Measurements from ENCODE around the gene CCL2. TPM values are rescaled to one million over a fixed set of nuclear protein-coding genes. Genes with fewer than 3 reads are reported as not detected.

The CCL2 gene
- polyA plus RNA-seq, 3 donors, result 26.4 to 781 (median 278) TPM

DNA sequence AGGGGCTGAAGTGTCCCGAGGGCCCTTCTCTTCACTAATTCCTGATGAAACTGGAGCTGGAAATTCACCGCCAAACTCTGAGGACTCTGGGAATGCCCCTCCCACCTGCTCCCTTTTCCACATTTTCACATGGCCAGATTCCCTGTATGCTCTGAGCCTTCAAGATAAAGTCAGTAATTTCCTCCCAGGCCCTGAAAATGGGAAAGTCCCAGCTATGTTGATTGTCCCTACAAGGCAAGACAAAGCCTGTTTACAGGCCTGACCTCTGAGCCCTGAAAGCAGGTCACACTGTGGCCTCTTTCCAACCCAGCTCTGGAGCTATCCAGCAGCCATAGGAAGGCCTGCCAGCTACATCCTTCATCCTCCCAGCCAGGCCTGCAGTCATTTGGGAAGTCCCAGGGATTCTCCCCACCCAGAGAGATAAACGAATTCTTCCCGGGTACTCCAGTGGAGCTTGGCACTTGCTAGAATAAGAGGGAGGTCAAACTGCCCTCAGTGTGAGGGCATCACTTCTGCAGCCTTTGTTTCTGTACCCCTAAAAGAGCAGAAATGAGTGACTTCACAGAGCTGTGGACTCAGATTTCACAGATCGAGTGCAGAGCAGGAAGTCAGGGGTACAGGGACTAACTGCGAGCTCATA is 19.6 kb upstream of the CCL2 start:
- H3K27ac ChIP-seq (ENCODE audit: low read depth, low read length), result no peak overlapping the region
- WGBS, 3 donors, result 29 to 34% (median 31%) methylated on average over 6 of the region's 6 CpGs

DNA sequence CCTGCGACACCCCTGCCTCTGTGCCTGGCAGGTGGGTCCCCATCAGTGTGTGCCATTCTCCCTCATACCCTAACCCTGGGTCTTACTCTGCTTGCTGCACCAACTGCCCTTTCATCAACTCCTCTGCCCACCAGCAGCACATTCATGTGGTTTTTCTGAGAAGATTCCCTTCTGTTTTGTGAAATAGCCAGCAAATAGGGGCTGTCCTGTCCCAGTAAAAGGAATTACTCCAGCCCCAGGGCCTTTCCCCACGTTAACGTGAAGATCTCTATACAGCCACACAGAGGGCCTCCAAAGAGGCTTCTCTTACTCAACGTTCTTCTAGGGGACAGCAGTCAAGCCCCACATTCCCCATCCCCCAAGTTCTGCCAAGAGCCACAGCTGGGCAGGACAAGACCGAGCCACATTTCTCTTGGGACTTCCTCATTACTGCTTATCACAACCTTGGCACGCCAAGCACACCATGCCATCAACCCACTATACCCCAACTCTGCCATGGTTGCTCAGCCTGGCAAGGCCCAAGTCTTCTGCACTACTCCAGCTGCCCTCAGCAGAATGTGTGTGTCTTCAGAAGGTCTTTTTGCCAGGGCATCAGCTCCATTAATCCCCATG is 18.7 kb upstream of the CCL2 start:
- H3K27ac ChIP-seq (ENCODE audit: low read depth, low read length), result no peak overlapping the region
- WGBS, 3 donors, result 54 to 81% (median 55%) methylated on average over 6 of the region's 6 CpGs

DNA sequence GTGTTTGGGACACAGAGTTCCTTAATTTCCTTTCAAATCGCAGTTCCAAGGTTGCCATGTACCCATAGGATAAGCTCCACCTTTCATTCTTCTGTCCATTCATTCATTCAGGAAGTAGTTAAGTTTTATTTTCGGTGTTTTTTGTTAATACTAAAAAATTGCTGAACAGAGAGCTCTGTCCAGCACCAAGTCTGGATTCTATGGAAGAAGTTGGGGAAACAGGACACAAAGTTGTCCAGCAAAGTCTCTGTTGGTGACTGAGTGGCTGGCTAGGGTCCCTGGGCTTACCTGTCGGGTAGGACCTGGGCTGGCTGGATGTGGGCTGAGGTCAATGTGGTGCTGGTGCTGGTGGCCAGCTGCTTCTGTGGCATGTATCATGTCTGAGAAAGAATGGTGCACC is 17.6 kb upstream of the CCL2 start:
- H3K27ac ChIP-seq (ENCODE audit: low read depth, low read length), result no peak overlapping the region
- 78 to 93% (median 87%) methylated on average over 3 of the region's 3 CpGs for WGBS, 3 donors

DNA sequence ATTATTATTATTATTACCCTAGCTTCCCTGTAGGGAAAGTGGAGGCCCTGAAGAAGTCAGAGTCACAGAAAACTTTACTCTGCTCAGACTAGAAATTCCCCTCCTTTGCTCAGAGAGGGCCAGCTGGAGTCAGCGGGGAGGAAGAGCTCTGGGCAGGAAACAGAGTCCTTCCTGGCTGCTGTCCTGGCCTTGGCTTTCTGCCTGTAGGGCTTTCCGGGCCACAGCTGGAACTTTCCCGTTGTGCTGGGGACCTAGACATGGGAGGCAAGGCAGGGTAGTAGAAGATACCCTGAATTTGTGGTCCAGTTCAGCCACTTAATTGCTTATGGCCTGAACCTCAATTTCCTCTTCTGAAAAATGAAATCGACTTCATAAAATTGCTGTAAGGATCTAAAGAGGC is 14.0 kb upstream of the CCL2 start:
- 6 to 24% (median 6%) methylated on average over 4 of the region's 4 CpGs for WGBS, 3 donors
- peak overlapping the region; percentile 33 for H3K27ac ChIP-seq (ENCODE audit: low read depth, low read length)

DNA sequence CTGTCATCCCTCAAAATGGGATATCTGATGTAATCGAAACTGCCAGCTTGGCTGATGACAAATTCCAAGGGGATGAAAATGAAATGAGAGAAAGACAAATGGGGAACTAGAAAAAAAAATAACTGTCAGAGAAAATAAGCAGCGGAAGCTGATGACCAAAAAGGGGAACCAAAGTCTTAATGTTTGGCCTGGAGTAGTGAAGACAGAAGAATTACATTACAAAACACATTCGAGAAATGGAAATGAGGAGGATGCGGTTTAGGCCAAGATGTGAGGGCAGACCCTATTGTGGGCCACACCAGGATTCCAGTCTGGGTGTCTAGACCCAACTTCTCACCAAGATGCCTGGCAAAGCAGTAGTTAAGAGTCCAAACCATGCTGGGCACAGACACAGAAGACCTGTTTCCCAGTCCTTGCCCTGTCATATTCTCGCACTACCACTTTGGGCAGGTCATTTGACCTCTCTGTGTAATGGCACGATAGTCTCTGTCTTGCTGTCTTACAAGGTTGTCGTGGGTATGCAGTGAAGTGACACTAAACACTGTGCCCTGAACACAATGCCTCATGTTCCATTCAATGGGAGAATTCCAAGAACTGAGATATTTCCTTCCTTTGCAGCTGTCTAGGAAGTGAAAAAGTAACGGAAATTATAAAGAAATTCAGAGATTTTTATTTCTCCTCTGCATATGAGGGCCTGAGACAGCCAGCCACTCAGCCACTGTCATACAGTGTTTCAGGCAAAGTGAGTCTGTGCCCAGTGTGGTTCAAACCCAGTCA is 12.3 kb upstream of the CCL2 start:
- 45 to 74% (median 45%) methylated on average over 8 of the region's 8 CpGs for WGBS, 3 donors
- H3K27ac ChIP-seq (ENCODE audit: low read depth, low read length), result no peak overlapping the region

DNA sequence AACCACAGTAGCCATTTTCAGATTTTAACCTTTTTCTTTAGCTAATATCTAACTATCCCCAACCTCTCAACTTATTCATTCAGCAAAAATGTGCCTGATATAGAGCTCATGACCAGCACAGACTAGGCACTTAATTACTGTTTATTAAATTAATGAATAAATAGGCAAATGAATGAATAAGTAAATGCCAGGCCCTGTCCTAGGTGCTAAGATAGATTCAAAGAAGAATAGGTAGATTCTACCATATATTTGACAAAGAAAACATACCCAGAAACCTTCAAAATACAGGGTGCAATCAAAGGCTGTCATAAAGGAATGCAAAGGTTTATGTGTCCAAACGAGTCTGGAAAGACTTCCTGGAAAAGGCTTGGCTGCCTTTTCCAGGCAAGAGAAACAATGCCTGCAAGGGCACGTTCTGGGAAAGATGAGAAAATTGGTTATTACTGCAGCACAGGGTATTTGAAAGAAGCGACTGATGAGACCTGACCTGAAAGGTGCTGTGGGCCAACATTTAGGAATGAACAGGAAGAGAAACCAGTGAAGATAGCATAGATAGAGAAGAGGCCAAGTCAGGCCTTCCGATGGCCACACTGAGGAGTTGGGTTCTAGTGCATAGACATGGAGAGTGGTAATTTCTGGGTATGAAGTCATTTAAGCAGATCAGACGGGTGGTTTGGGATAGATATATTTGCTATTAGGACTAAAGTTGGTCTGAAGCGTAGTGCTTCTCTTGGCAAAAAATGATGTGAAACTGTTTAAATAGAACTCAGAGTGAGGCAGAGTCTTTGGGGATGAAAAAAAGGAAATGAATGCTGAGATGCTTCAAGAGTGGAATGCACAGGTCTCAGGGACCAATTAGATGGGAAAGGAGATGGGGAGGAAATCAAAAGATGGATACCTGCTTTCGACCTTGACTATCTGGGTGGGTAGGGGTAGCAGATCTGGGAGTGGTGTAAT is 11.4 kb upstream of the CCL2 start:
- no peak overlapping the region for H3K27ac ChIP-seq (ENCODE audit: low read depth, low read length)
- WGBS, 3 donors, result 63 to 79% (median 78%) methylated on average over 7 of the region's 7 CpGs

DNA sequence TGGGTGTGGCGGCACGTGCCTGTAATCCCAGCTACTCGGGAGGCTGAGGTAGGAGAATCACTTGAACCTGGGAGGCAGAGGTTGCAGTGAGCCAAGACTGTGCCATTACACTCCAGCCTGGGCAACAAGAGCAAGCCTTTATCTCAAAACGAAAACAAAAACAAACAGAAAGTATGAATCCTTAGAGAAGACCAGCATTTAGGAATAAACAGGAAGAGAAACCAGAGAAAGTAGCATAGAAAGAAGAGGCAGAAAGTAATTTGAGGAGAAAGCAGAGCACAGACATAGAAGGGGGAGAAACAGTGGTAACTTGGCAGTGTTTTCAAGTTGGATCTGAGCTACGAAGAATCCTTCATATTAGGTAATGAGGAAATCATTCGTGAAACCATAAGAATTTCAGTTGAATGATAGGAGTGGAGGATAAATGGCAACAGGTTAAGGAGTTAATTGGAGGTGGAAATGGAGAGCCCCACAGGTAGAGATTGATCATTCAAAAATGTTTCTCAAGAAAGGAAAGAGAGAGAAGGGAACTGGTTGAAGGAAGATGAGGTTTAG is 9.7 kb upstream of the CCL2 start:
- 63 to 78% (median 64%) methylated on average over 6 of the region's 6 CpGs for WGBS, 3 donors
- H3K27ac ChIP-seq (ENCODE audit: low read depth, low read length), result no peak overlapping the region

DNA sequence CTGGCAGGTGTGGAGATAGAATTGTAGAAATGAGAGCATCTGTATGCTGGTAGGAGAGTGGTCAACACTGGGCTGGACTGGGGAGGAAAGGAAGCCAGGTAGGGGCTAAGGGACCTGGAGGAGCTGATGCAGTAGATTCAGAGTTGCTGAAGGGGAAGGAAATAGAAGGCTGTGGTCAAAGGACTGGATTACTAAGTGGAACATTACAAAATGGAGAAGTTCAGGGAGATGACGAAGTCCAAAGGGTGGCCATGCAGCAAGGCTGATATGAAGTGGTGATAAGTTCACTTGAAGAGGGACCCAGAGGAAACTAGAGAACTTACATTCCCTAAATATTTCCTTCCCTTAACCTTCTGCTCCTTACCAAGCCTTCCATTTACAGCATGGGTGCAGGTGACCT is 8.6 kb upstream of the CCL2 start:
- WGBS, 3 donors, result 55 to 86% (median 57%) methylated on average over 1 of the region's 1 CpG
- no peak overlapping the region for H3K27ac ChIP-seq (ENCODE audit: low read depth, low read length)

DNA sequence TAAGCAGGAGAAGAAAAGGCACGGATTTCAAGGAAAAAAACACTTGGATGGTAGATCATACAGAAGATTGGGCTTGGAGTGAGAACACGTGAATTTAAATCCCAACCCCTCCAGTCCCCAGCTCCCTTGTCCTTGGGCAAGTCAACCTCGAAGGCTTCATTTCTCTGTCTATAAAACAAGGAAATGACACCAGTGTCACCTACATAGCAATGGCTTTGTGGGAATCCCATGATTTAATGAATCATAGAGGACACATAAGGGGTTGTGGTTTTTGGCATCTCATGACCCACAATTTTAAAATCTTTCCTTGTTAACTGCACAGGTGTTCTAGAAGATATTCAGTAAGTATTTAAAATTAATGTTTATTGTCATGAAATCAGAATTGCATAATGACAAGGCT is 8.2 kb upstream of the CCL2 start:
- H3K27ac ChIP-seq (ENCODE audit: low read depth, low read length), result no peak overlapping the region
- 63 to 77% (median 74%) methylated on average over 3 of the region's 3 CpGs for WGBS, 3 donors

DNA sequence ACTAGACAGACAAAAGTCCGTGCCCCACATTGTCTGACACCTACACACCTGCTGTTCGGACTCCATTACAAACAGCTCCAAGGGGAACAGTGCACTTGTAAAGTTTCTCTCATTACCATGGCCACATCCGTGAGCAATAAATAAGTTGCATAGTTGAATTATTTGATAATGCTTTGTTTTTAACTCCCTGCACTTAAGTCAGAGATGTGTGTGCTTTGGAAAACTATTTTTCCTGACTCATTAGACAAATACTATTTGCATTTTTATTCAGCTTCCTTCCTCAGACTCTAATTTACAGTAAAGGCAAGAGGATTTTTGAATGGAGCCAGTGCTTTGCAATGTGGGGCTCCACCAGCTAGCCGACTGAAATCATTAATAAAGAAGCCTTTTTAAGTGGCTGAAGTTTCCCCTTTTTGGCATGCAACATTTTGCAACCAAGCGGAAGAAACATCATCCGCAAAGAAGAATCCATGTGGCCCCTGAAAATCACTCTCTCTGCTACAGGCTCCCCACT is 6.5 kb upstream of the CCL2 start:
- WGBS, 3 donors, result 41 to 59% (median 54%) methylated on average over 6 of the region's 6 CpGs

DNA sequence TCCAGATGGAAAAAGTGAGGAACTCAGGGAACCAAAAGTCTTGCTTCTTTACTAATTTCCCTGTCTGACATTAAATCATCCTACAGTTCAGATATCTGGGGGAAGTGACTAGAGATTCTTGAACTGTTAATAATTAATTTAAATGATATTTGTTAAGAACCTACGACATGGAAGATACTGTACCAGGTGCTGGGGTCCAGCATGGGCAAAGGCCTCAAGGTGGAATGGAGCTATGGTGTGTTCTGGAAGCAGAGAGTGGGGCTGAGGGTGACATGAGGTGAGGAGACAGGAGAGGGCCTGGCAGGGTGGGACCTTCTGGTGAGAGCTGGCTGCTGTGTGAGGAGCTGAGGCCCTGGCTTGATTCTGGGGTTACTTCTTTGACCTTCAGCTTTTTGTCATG is 6.0 kb upstream of the CCL2 start:
- 32 to 67% (median 40%) methylated on average over 1 of the region's 1 CpG for WGBS, 3 donors
- H3K27ac ChIP-seq (ENCODE audit: low read depth, low read length), result no peak overlapping the region

More for the DNA sequence above, 6.5 kb upstream of the CCL2 start:
- H3K27ac ChIP-seq (ENCODE audit: low read depth, low read length), result no peak overlapping the region

DNA sequence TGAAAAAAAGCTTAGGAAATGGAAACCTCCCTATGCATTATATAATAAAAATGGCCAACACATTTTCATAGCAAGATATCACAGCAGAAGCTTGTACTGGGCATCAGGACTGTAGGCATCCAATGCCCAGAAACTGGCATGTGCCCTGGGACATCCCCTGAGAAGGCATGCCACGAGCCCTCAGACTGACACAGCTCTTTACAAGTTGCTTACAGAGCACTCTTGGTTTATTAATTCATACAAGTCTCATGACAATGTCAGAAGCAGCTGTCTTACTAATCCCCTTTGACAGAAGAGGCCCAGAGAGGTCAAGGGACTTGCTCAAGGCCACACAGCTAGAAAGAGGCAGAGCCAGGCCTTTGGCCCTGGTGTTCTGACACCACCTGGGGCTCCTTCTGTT is 5.6 kb upstream of the CCL2 start:
- 56 to 65% (median 61%) methylated on average over 1 of the region's 1 CpG for WGBS, 3 donors
- H3K27ac ChIP-seq (ENCODE audit: low read depth, low read length), result no peak overlapping the region

DNA sequence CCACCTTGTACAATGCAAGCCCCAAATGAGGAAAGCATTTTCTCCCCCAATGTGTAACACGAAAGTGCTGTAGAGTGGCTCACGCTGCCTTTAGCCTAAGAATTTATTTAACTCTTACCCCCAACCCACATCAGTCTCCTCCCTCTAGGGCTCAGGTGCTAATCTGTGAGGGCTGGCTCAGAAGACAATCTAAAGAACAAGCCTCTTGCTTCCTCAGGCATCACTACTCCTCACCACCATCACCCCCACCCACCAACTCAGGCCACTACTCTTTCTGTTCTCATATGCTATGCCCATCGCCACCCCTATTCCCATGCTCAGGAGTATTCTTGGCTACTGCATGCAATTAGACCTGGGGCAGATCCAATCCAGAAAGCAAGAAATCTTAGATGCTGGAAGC is 3.9 kb upstream of the CCL2 start:
- no peak overlapping the region for H3K27ac ChIP-seq (ENCODE audit: low read depth, low read length)
- WGBS, 3 donors, result 64 to 96% (median 90%) methylated on average over 3 of the region's 3 CpGs

DNA sequence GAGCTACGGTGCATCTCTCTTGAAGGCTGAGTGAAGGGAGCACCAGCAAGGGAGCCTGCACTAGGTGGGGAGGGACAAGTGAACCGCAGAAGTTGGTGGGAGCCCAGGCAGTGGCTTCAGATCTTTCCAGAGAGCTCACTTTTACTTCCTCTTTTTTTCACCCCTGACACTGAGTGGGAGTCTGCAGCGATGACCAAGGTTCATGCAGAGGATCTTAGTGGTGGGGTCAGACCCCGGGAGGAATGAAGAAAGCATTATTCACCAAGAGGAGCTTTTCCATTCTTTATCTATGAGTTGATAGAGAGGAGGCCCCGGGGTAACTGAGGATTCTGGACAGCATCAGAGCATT is 3.0 kb upstream of the CCL2 start:
- H3K27ac ChIP-seq (ENCODE audit: low read depth, low read length), result no peak overlapping the region
- WGBS, 3 donors, result 15 to 41% (median 24%) methylated on average over 5 of the region's 5 CpGs

DNA sequence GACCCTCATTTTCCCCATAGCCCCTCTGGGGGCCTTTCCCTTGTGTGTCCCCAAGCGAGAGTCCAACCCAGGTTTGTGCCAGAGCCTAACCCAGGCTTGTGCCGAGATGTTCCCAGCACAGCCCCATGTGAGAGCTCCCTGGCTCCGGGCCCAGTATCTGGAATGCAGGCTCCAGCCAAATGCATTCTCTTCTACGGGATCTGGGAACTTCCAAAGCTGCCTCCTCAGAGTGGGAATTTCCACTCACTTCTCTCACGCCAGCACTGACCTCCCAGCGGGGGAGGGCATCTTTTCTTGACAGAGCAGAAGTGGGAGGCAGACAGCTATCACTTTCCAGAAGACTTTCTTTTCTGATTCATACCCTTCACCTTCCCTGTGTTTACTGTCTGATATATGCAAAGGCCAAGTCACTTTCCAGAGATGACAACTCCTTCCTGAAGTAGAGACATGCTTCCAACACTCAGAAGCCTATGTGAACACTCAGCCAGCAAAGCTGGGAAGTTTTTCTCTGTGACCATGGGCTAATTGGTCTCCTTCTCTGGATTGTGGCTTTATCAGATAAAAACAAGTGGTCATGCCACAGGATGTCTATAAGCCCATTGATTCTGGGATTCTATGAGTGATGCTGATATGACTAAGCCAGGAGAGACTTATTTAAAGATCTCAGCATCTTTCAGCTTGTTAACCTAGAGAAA is 2.5 kb upstream of the CCL2 start:
- no peak overlapping the region for H3K27ac ChIP-seq (ENCODE audit: low read depth, low read length)
- WGBS, 3 donors, result 18 to 33% (median 20%) methylated on average over 6 of the region's 6 CpGs

DNA sequence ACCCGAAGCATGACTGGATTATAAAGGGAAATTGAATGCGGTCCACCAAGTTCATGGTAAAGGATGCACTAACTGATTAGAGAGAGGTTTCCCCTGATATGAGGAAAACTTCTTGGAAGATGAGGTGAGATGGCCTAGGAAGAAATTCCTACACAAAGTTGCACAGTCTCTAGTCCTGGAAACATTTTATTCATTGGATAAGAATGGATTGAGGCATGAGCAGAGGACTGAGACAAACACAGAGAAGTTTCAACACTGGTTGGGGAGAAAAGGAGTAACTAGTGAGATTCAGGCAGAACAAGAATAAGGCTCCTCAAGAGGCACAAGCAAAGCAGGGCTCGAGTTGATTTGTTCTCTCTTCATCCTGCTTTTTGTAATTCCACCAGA is 2.0 kb upstream of the CCL2 start:
- 64 to 78% (median 65%) methylated on average over 3 of the region's 3 CpGs for WGBS, 3 donors

DNA sequence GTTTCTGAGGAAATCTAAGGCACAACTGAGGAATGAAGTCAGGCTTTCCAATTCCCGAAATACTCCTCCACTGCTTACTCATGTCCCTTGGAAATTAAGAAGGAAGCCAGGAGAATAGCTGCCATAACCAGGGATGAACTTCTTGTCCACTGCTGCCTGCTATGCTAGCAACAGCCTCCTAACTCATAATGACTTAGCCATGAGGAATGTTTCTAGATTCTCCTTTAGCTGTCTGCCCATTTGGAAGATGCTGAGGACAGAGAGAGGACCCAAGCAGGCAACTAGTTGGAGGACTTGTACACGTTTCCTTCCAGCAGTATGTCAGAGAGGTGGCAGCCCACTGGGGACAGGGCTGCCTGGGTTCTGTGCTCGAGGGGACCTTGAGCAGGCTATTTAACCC is 939 bp upstream of the CCL2 start:
- peak overlapping the region; percentile 75 for H3K27ac ChIP-seq (ENCODE audit: low read depth, low read length)
- WGBS, 3 donors, result 30 to 37% (median 37%) methylated on average over 3 of the region's 3 CpGs

More for the DNA sequence above, 2.0 kb upstream of the CCL2 start:
- H3K27ac ChIP-seq (ENCODE audit: low read depth, low read length), result peak overlapping the region; percentile 75

DNA sequence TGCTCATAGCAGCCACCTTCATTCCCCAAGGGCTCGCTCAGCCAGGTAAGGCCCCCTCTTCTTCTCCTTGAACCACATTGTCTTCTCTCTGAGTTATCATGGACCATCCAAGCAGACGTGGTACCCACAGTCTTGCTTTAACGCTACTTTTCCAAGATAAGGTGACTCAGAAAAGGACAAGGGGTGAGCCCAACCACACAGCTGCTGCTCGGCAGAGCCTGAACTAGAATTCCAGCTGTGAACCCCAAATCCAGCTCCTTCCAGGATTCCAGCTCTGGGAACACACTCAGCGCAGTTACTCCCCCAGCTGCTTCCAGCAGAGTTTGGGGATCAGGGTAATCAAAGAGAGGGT is 272 bp downstream of the CCL2 start:
- 25 to 34% (median 26%) methylated on average over 5 of the region's 5 CpGs for WGBS, 3 donors
- peak overlapping the region; percentile 75 for H3K27ac ChIP-seq (ENCODE audit: low read depth, low read length)
